Left lung (tissue), 10 donors: ENCODE measurements around the gene GABBR1. TPM values are rescaled to one million over a fixed set of nuclear protein-coding genes. Genes with fewer than 3 reads are reported as not detected.

ENCODE experiments used
- ATAC-seq: fragments of 200-7000 bp; cut with Tn5 transposase; one replicate; pipeline ENCODE4 v1.9.1; 2020; ENCODE audit warnings: moderate library complexity
- DNase-seq, 4 donors: peaks; one replicate each; pipeline ENCODE4 v3.0.0-alpha.2; 2013 to 2020
- H3K27ac ChIP-seq, 2 donors: fragments of 200-600 bp; sonication (generic) in 1 of 2; one replicate each; pipeline versions ENCODE4 v1.5.0 to v1.8.0; 2020 to 2021
- H3K27me3 ChIP-seq, 2 donors: fragments of 200-600 bp; sonication (generic) in 1 of 2; one replicate each; pipeline versions ENCODE4 v1.5.0 to v1.8.0; 2020 to 2021
- H3K36me3 ChIP-seq, 2 donors: fragments of 200-600 bp; sonication (generic) in 1 of 2; one replicate each; pipeline versions ENCODE4 v1.5.0 to v1.8.0; 2020 to 2021
- H3K4me1 ChIP-seq, 2 donors: fragments of 200-600 bp; one replicate each; pipeline ENCODE4 v1.8.0; 2021
- H3K4me3 ChIP-seq, 2 donors: fragments of 200-600 bp; sonication (generic) in 1 of 2; one replicate each; pipeline versions ENCODE4 v1.5.0 to v1.8.0; 2020 to 2021; ENCODE audit warnings: mild to moderate bottlenecking in 1 of 2
- H3K9me3 ChIP-seq, 2 donors: fragments of 200-600 bp; sonication (generic) in 1 of 2; one replicate each; pipeline versions ENCODE4 v1.5.0 to v1.8.0; 2020 to 2021
- intact Hi-C, 2 donors: fragments of 100-400 bp; cut with DNase I; formaldehyde crosslinking; loops; one replicate each; pipeline versions ENCODE4 v1.11.2 to v1.14.2; 2022
- polyA plus RNA-seq, 6 donors: library from polyadenylated mRNA; unstranded; fragments of 120-200 nt; gene quantifications; one replicate each; pipeline ENCODE4 v1.2.1, GENCODE V29; 2013; ENCODE audit not compliant: insufficient read length in 6 of 6
- total RNA-seq, 2 donors: library from RNA; stranded (reverse); fragmentation: NEBNext Ultra II Directional; extraction: Animal tissue kit (Norgen Biotek cat#: 25700); gene quantifications; one replicate each; pipeline ENCODE4 v1.2.1, GENCODE V29; 2021
- TF ChIP-seq, protein P1 (sequence below), 2 donors: fragments of 200-600 bp; sonication (generic) in 1 of 2; IDR thresholded peaks; one replicate each; pipeline versions ENCODE4 v1.5.0 to v1.8.0; 2021; ENCODE audit warnings: antibody characterized with exemption in 2 of 2
- donor health status: DM: no; HTN: yes; CAD: no.
- donor health status: DM: no; HTN: no; CAD: no.

Gene GABBR1
- total and polyA plus RNA-seq, 8 donors, result 25.0 to 122 (median 92.0) TPM

DNA sequence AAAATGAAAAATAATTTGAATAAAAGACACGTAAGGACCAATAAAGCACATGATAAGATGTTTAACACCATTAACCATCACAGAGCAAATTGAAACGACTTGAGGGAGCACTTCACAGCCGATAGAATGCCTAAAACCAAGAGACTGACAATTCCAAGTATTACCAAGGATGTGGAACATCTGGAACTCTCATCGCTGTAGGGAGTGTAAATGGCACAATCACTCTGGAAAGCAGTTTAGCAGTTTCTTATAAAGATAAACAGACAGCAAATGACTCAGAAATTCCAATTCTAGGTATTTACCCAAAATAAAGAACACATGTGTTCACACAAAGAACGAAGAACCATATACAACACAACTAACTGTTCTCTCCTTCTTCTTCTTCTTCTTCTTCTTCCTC lies 65.0 kb downstream of the GABBR1 start:
- ATAC-seq, result no peak
- Histone ChIP-seq H3K27ac (no peak overlapping the region), H3K36me3 (no peaks in the 10 kb centered on the region), H3K27me3 (peaks cover 0 to 28% of the 10 kb centered on the region in 2 donors), H3K4me3 (no peak overlapping the region), H3K9me3 (no peaks in the 10 kb centered on the region), H3K4me1 (no peaks in the 10 kb centered on the region)
- intact Hi-C loops, result no loop called here
- DNase-seq, result peak in 1 of 4 donors; percentile 77
- TF ChIP-seq, protein P1, sequence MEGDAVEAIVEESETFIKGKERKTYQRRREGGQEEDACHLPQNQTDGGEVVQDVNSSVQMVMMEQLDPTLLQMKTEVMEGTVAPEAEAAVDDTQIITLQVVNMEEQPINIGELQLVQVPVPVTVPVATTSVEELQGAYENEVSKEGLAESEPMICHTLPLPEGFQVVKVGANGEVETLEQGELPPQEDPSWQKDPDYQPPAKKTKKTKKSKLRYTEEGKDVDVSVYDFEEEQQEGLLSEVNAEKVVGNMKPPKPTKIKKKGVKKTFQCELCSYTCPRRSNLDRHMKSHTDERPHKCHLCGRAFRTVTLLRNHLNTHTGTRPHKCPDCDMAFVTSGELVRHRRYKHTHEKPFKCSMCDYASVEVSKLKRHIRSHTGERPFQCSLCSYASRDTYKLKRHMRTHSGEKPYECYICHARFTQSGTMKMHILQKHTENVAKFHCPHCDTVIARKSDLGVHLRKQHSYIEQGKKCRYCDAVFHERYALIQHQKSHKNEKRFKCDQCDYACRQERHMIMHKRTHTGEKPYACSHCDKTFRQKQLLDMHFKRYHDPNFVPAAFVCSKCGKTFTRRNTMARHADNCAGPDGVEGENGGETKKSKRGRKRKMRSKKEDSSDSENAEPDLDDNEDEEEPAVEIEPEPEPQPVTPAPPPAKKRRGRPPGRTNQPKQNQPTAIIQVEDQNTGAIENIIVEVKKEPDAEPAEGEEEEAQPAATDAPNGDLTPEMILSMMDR (IDR thresholded peaks at IDR 0.05), result no peak

DNA sequence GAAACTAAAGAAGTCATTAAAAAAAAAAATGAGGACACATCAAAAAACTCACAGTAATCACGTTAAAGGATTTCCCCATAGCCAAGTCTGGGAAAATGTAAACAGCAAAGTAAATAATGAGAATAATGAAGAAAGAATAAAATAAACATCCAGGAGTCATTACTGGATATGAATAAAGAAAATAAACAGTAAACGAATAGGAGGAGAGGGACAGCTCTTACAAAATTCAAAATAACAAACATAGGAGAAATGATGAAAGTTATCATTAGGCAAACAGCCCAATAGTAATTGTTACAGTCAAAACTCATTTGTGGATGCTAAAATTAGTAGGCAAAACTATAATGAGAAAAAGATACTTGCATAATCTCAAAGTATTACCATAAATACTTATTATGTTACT lies 65.4 kb downstream of the GABBR1 start:
- Histone ChIP-seq H3K36me3 (no peaks in the 10 kb centered on the region), H3K9me3 (no peaks in the 10 kb centered on the region), H3K4me1 (no peaks in the 10 kb centered on the region), H3K4me3 (no peak overlapping the region), H3K27ac (no peak overlapping the region), H3K27me3 (peaks cover 0 to 28% of the 10 kb centered on the region in 2 donors)
- ATAC-seq, result no peak
- TF ChIP-seq, protein P1 (IDR thresholded peaks at IDR 0.05), result no peak
- DNase-seq, result peak in 2 of 4 donors; percentile 61 to 65
- intact Hi-C loops, result no loop called here

DNA sequence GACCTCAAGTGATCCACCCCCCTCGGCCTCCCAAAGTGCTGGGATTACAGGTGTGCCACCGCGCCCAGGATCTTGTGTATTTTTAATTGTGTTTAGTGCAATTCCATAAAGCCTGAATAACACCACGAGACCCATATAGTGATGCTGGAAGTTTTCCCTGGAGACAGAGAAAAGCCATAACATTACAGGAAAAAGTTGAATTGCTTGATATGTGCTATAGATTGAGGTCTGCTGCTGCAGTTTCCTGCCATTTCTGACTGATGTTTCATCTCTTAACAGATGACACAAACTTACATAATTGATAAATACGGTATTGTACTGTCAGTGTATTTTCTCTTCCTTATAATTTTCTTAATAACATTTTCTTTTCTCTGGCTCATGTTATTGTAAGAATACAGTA lies 66.1 kb downstream of the GABBR1 start:
- DNase-seq, result peak in 2 of 4 donors; percentile 33 to 49

DNA sequence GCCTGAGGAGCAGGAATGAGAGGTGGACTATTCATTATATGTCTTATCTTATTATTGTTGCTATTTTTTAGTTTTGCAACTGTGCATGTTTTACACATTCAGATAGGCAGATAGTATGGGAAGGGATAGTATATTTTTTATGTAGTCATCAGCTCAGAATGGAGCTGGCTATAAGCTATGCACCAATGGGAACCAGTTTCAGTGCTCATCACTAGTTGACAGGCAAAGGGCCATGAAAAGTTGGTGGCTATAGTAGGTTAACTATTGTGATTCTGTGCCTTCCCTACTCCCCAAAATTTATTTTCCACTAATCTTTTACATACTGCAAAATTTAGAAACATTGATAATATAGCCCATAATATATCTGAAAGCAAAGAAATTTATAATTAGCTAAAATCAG lies 68.1 kb downstream of the GABBR1 start:
- Histone ChIP-seq H3K9me3 (no peaks in the 10 kb centered on the region), H3K27me3 (peaks cover 0 to 22% of the 10 kb centered on the region in 2 donors), H3K36me3 (no peaks in the 10 kb centered on the region), H3K4me1 (no peaks in the 10 kb centered on the region), H3K27ac (no peak overlapping the region), H3K4me3 (no peak overlapping the region)
- DNase-seq (no peak), ATAC-seq (no peak)
- intact Hi-C loops, result no loop called here
- TF ChIP-seq, protein P1 (IDR thresholded peaks at IDR 0.05), result no peak

More for the DNA sequence above, 66.1 kb downstream of the GABBR1 start:
- intact Hi-C loops, result no loop called here
- ATAC-seq, result no peak
- no peaks in the 10 kb centered on the region for H3K9me3 ChIP-seq
- no peak overlapping the region for H3K4me3 ChIP-seq
- peaks cover 0 to 28% of the 10 kb centered on the region in 2 donors for H3K27me3 ChIP-seq
- no peaks in the 10 kb centered on the region for H3K36me3 ChIP-seq
- no peak overlapping the region for H3K27ac ChIP-seq
- TF ChIP-seq, protein P1 (IDR thresholded peaks at IDR 0.05), result no peak
- H3K4me1 ChIP-seq, result no peaks in the 10 kb centered on the region

DNA sequence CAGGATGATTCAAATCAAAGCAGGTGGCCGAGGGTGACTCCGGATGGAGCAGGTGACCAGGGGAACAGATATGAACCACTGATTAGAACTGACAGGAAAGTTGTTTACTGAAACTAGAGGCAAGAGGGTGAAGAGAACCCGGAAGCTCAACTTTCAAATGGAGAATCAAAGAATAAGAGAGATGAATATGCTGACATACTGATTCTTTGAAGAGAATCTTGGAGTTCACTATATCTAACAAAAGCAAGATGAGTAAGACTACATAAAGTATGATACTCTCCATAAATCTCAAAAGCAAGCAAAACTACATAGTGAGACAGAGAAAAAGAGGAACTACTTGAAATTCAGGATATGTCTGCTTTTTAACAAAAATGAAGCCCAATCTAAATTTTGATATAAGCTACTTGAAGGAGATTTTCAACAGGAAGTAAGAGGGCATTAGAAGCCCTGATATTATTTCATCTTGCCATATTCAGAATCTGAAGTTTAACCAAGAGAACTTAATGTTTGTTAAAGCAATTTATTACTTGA lies 69.5 kb downstream of the GABBR1 start:
- Histone ChIP-seq H3K36me3 (no peaks in the 10 kb centered on the region), H3K4me1 (no peaks in the 10 kb centered on the region), H3K27ac (no peak overlapping the region), H3K9me3 (no peaks in the 10 kb centered on the region), H3K4me3 (no peak overlapping the region), H3K27me3 (peaks cover 0 to 22% of the 10 kb centered on the region in 2 donors)
- DNase-seq, result no peak
- TF ChIP-seq, protein P1 (IDR thresholded peaks at IDR 0.05), result no peak
- intact Hi-C loops, result no loop called here
- ATAC-seq, result no peak
